PC-9 (cell line): ENCODE measurements around the gene GPR160. TPM values are rescaled to one million over a fixed set of nuclear protein-coding genes. Genes with fewer than 3 reads are reported as not detected.

ENCODE experiments used
- BruUV-seq: library from RNA; stranded (reverse); fragments of 400-500 nt; replicated peaks from 2 replicates; lab custom pipeline; 2021; lab: Mats Ljungman, UMichigan
- CTCF ChIA-PET: fragments of 300-600 bp; sonication (Branson Sonifier 250); formaldehyde crosslinking; loops from one replicate; lab custom pipeline; 2022; ENCODE audit warnings: antibody characterized with exemption; lab: Charles Lee
- POLR2A ChIA-PET: fragments of 300-600 bp; sonication (Branson Sonifier 250); formaldehyde crosslinking; loops from one replicate; lab custom pipeline; 2022; ENCODE audit warnings: antibody characterized with exemption; ENCODE audit not compliant: unreplicated experiment; lab: Charles Lee
- DNase-seq, 2 experiments: peaks; one replicate each; pipeline versions ENCODE4 v3.0.0 to v3.0.0-alpha.2; 2015 to 2022; ENCODE audit warnings: mixed read lengths in 1 of 2
- H2AFZ ChIP-seq: fragments of 200-600 bp; sonication (generic); 2 replicates; pipeline ENCODE4 v1.8.1; 2017; ENCODE audit warnings: antibody characterized with exemption
- H3F3A ChIP-seq: fragments of 200-600 bp; sonication (generic); 2 replicates; pipeline ENCODE4 v1.8.1; 2017; ENCODE audit warnings: antibody characterized with exemption, mild to moderate bottlenecking, low read depth; ENCODE audit not compliant: insufficient read depth
- H3K27ac ChIP-seq: fragments of 200-600 bp; sonication (generic); 2 replicates; pipeline ENCODE4 v1.6.1; 2016; ENCODE audit warnings: mixed run types
- H3K27me3 ChIP-seq: fragments of 200-600 bp; sonication (generic); 2 replicates; pipeline ENCODE4 v1.6.1; 2016; ENCODE audit warnings: low read depth, mixed run types; ENCODE audit not compliant: insufficient read depth
- H3K36me3 ChIP-seq: fragments of 200-600 bp; sonication (generic); 2 replicates; pipeline ENCODE4 v1.6.1; 2016; ENCODE audit warnings: low read depth, mixed run types
- H3K4me1 ChIP-seq: fragments of 200-600 bp; sonication (generic); replicated peaks from 2 replicates; pipeline ENCODE4 v1.6.1; 2016; ENCODE audit warnings: mixed run types; ENCODE audit not compliant: insufficient read depth
- H3K4me2 ChIP-seq: fragments of 200-600 bp; sonication (generic); 2 replicates; pipeline ENCODE4 v1.6.1; 2017; ENCODE audit warnings: mixed run types
- H3K4me3 ChIP-seq: fragments of 200-600 bp; sonication (generic); 2 replicates; pipeline ENCODE4 v1.6.1; 2016; ENCODE audit warnings: mixed run types
- H3K79me2 ChIP-seq: fragments of 200-600 bp; sonication (generic); 2 replicates; pipeline ENCODE4 v1.6.1; 2017; ENCODE audit warnings: low read depth, mixed run types
- H3K9me2 ChIP-seq: fragments of 200-600 bp; sonication (generic); 2 replicates; pipeline ENCODE4 v1.8.1; 2017; ENCODE audit warnings: mild to moderate bottlenecking; ENCODE audit not compliant: insufficient read depth
- H3K9me3 ChIP-seq: fragments of 200-600 bp; sonication (generic); 2 replicates; pipeline ENCODE4 v1.8.1; 2016; ENCODE audit warnings: low read depth; ENCODE audit not compliant: insufficient read depth
- H4K20me1 ChIP-seq: fragments of 200-600 bp; sonication (generic); 2 replicates; pipeline ENCODE4 v1.8.1; 2017; ENCODE audit not compliant: insufficient read depth
- EZH2 ChIP-seq: fragments of 200-600 bp; sonication (generic); IDR thresholded peaks from 2 replicates; pipeline ENCODE4 v1.8.0; 2017; ENCODE audit warnings: antibody characterized with exemption, low read depth
- intact Hi-C: fragments of 100-400 bp; cut with micrococcal nuclease; formaldehyde crosslinking; loops from one replicate; pipeline ENCODE4 v1.10.0; 2022; ENCODE audit not compliant: unreplicated experiment
- total RNA-seq: library from RNA; stranded (reverse); gene quantifications from 2 replicates; pipeline ENCODE4 v1.2.3, GENCODE V29; 2021
- TF ChIP-seq, protein P1 (sequence below): fragments of 200-600 bp; sonication (generic); conservative IDR thresholded peaks from 2 replicates; pipeline ENCODE4 v1.6.1; 2017; ENCODE audit warnings: mixed run types, antibody characterized with exemption, mild to moderate bottlenecking, moderate library complexity

GPR160 gene
- total RNA-seq, 1 experiment from 2014 or later: 12.6 TPM

- DNase-seq: no peak
- Histone ChIP-seq H2AFZ (no peak overlapping the region), H3K4me2 (no peak overlapping the region), H3K36me3 (peaks cover 35% of the 10 kb centered on the region), H3K9me2 (no peaks in the 10 kb centered on the region), H4K20me1 (no peaks in the 10 kb centered on the region), H3K4me3 (no peak overlapping the region), H3K4me1 (0 out of 2 replicates have a peak, but pooled peaks cover 4% of the 10 kb centered on the region), H3K9me3 (no peaks in the 10 kb centered on the region), H3K27me3 (no peaks in the 10 kb centered on the region), H3F3A (peaks cover 17% of the 10 kb centered on the region; the same call in 1 of the 2 replicates), H3K27ac (no peak overlapping the region), H3K79me2 (no peaks in the 10 kb centered on the region)
- ChIA-PET CTCF (interaction anchor here (0.5 to 0.6 kb wide), 2 partner anchors 306 to 1955 kb away, joined by 3 to 5 read pairs; no protein-coding TSS in a partner anchor), POLR2A (no interaction called here)
- TF ChIP-seq EZH2: no peak
- TF ChIP-seq, protein P1, sequence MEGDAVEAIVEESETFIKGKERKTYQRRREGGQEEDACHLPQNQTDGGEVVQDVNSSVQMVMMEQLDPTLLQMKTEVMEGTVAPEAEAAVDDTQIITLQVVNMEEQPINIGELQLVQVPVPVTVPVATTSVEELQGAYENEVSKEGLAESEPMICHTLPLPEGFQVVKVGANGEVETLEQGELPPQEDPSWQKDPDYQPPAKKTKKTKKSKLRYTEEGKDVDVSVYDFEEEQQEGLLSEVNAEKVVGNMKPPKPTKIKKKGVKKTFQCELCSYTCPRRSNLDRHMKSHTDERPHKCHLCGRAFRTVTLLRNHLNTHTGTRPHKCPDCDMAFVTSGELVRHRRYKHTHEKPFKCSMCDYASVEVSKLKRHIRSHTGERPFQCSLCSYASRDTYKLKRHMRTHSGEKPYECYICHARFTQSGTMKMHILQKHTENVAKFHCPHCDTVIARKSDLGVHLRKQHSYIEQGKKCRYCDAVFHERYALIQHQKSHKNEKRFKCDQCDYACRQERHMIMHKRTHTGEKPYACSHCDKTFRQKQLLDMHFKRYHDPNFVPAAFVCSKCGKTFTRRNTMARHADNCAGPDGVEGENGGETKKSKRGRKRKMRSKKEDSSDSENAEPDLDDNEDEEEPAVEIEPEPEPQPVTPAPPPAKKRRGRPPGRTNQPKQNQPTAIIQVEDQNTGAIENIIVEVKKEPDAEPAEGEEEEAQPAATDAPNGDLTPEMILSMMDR: no peak
- no TSS peak for BruUV-seq
- intact Hi-C loops: loop anchor here (5.0 kb wide), 1 partner anchor 46 kb away; the partner anchor contains the start of gene GPR160
Measured at GRCh38 chr3:170083343-170083742, 45.5 kb downstream of the GPR160 start.

DNA sequence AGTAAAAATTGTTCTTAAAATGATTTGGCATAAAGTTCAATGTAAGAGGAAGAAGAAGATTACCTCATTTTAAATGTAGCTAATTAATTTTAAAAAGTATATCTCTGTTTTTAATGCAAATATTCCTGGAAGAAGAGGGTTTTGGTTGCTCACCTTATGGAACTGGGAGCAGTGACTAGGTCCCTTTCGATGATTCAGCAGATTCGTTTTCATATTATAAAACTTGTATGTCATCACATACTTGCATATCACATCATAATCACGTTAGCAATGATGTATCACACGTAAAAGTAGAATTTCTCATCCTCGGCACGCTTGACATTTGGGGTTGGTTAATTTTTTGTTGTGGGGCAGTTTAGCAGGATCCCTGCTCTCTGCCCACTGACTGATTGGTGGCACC, 47.6 kb downstream of the GPR160 start:
- POLR2A ChIA-PET: no interaction called here

DNA sequence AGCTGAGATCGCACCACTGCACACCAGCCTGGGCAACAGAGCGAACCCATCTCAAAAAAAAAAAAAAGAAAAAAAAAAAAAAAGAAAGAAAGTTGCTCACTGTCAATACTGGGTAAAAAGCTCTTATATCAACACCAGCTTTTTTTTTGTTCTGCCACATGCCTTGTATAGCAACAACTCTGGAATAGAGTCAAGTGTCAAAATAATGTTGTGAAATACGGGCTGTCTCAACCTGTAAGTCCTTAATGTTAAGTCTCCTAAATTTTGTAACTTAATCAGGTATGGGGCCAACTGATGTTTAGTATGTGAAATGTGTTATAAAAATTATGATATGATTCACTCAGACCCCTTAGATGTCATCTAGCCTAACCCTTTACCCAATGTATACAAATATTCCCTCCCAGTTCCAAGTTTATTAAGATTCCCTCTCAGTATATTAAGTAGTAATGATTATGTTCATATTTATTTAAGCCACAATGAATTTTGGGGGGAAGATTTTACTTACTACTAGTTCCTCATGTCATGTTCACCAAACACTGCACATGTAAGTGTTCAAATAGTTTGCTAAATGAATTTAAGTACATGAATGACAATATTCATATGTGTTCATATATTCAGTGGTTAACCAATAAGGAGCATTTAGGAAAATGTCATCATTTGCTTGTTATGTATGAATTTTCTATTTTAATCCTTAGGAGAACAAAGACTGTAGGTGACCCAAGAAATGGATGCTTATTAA, 52.2 kb downstream of the GPR160 start:
- TF ChIP-seq, protein P1: no peak
- no peak for TF ChIP-seq EZH2
- Histone ChIP-seq H3K9me2 (no peaks in the 10 kb centered on the region), H3K4me3 (no peak overlapping the region), H3K4me1 (no peaks in the 10 kb centered on the region), H3K4me2 (no peak overlapping the region), H3K27ac (no peak overlapping the region), H3F3A (peaks cover 8% of the 10 kb centered on the region; the same call in 1 of the 2 replicates), H2AFZ (no peak overlapping the region), H3K79me2 (no peaks in the 10 kb centered on the region), H3K9me3 (no peaks in the 10 kb centered on the region), H3K27me3 (no peaks in the 10 kb centered on the region), H3K36me3 (peaks cover 42% of the 10 kb centered on the region), H4K20me1 (no peaks in the 10 kb centered on the region)
- no peak for DNase-seq
- ChIA-PET POLR2A (no interaction called here), CTCF (interaction anchor here (0.7 kb wide), 1 partner anchor 73 kb away, joined by 8 read pairs; no protein-coding TSS in a partner anchor)
- BruUV-seq: no TSS peak
- intact Hi-C loops: loop anchor here (5.0 kb wide), 1 partner anchor 93 kb away; no protein-coding TSS in a partner anchor

More for the DNA sequence above, 47.6 kb downstream of the GPR160 start:
- BruUV-seq: no TSS peak
- H3K27ac ChIP-seq: no peak overlapping the region
- intact Hi-C loops: no loop called here
- H3K9me3 ChIP-seq: no peaks in the 10 kb centered on the region
- H3K27me3 ChIP-seq: no peaks in the 10 kb centered on the region
- H3K36me3 ChIP-seq: peaks cover 41% of the 10 kb centered on the region
- no peaks in the 10 kb centered on the region for H3K79me2 ChIP-seq
- no peak overlapping the region for H3K4me3 ChIP-seq
- H3K4me1 ChIP-seq: no peaks in the 10 kb centered on the region
- no peak overlapping the region for H3K4me2 ChIP-seq
- no peaks in the 10 kb centered on the region for H3K9me2 ChIP-seq
- no peak overlapping the region for H2AFZ ChIP-seq
- TF ChIP-seq, protein P1: no peak
- no peak for TF ChIP-seq EZH2
- H4K20me1 ChIP-seq: no peaks in the 10 kb centered on the region
- peak in 1 of 2 experiments; percentile 23 for DNase-seq
- peaks cover 17% of the 10 kb centered on the region; the same call in 1 of the 2 replicates for H3F3A ChIP-seq
- CTCF ChIA-PET: no interaction called here
